DND-41 (cell line): Measurements from ENCODE around the gene ZNF620.
"Not testable (repeated sequence)": the region's sequence is repeated elsewhere in the genome, so short reads cannot be mapped to it uniquely, and the experiment has no call there.

Experiments used
- ATAC-seq: fragments of 200-7000 bp; cut with Tn5 transposase; 3 replicates; pipeline ENCODE4 v1.9.1; 2021; ENCODE audit warnings: low read depth; ENCODE audit not compliant: insufficient read depth
- DNase-seq: peaks from one replicate; pipeline ENCODE4 v3.0.0-alpha.2; 2020
- H2AFZ ChIP-seq: 2 replicates; pipeline ENCODE4 v1.6.0; 2012; ENCODE audit warnings: low read depth, low read length
- H3K27ac ChIP-seq: 2 replicates; pipeline ENCODE4 v1.5.1; 2012; ENCODE audit warnings: low read length, inconsistent platforms
- H3K27me3 ChIP-seq: fragments of 200-600 bp; sonication (generic); 2 replicates; pipeline ENCODE4 v1.6.0; 2012; ENCODE audit warnings: low read length, mild to moderate bottlenecking, inconsistent platforms; ENCODE audit not compliant: insufficient read depth, poor library complexity
- H3K36me3 ChIP-seq: 2 replicates; pipeline ENCODE4 v1.5.1; 2012; ENCODE audit warnings: low read length, inconsistent platforms; ENCODE audit not compliant: insufficient read depth
- H3K4me1 ChIP-seq: 2 replicates; pipeline ENCODE4 v1.5.1; 2012; ENCODE audit warnings: mild to moderate bottlenecking, low read length; ENCODE audit not compliant: insufficient read depth
- H3K4me2 ChIP-seq: 2 replicates; pipeline ENCODE4 v1.6.0; 2012; ENCODE audit warnings: mild to moderate bottlenecking, moderate library complexity, low read length, inconsistent platforms; ENCODE audit not compliant: insufficient read depth
- H3K4me3 ChIP-seq, 2 experiments: fragments of 200-600 bp in 1 of 2; shearing (Covaris generic) in 1 of 2; 2 replicates each; pipeline ENCODE4 v1.5.1; 2012 to 2016; ENCODE audit warnings: inconsistent platforms in 2 of 2, low read length in 2 of 2, mild to moderate bottlenecking in 2 of 2, low read depth in 1 of 2, moderate library complexity in 1 of 2
- H3K79me2 ChIP-seq: 2 replicates; pipeline ENCODE4 v1.6.0; 2012; ENCODE audit warnings: low read length, inconsistent platforms; ENCODE audit not compliant: insufficient read depth
- H3K9ac ChIP-seq: 2 replicates; pipeline ENCODE4 v1.6.0; 2012; ENCODE audit warnings: low read depth, mild to moderate bottlenecking, inconsistent platforms, low read length, moderate library complexity
- H3K9me3 ChIP-seq: 2 replicates; pipeline ENCODE4 v1.5.1; 2012; ENCODE audit warnings: low read length, moderate library complexity, mild to moderate bottlenecking, inconsistent platforms; ENCODE audit not compliant: insufficient read depth, severe bottlenecking
- H4K20me1 ChIP-seq: 2 replicates; pipeline ENCODE4 v1.6.0; 2012; ENCODE audit warnings: low read length; ENCODE audit not compliant: insufficient read depth
- CTCF ChIP-seq: IDR thresholded peaks from 2 replicates; pipeline ENCODE4 v1.5.1; 2012; ENCODE audit warnings: borderline replicate concordance, low read length, moderate library complexity, mild to moderate bottlenecking; ENCODE audit not compliant: poor library complexity, severe bottlenecking; ENCODE audit errors: extremely low read depth
- EZH2 ChIP-seq: IDR thresholded peaks from 3 replicates; pipeline ENCODE4 v1.6.1; 2012; ENCODE audit warnings: borderline replicate concordance, low read depth, mild to moderate bottlenecking, moderate library complexity, low read length, inconsistent platforms; ENCODE audit not compliant: severe bottlenecking

ZNF620 gene

GRCh38 chr3:40557575-40558161 lies 51.8 kb downstream of the ZNF620 start:
- Histone ChIP-seq H2AFZ (no peak overlapping the region), H3K36me3 (no peaks in the 10 kb centered on the region), H3K9me3 (no peaks in the 10 kb centered on the region), H3K4me3 (no peak overlapping the region), H4K20me1 (no peaks in the 10 kb centered on the region), H3K79me2 (no peaks in the 10 kb centered on the region), H3K27me3 (no peaks in the 10 kb centered on the region), H3K27ac (no peak overlapping the region), H3K4me2 (no peak overlapping the region), H3K9ac (no peak overlapping the region), H3K4me1 (no peaks in the 10 kb centered on the region)
- DNase-seq: no peak
- ATAC-seq: no peak
- TF ChIP-seq CTCF (no peak), EZH2 (no peak)

GRCh38 chr3:40562482-40562881 lies 56.6 kb downstream of the ZNF620 start:
- H3K27ac ChIP-seq, H4K20me1 ChIP-seq, H3K9ac ChIP-seq, H3K4me2 ChIP-seq, H3K4me3 ChIP-seq, H3K27me3 ChIP-seq, H3K9me3 ChIP-seq, H3K4me1 ChIP-seq, H3K79me2 ChIP-seq, H2AFZ ChIP-seq, H3K36me3 ChIP-seq, DNase-seq, ATAC-seq: not testable (repeated sequence)

- H2AFZ ChIP-seq, H3K27ac ChIP-seq, H3K4me1 ChIP-seq, H3K27me3 ChIP-seq, H3K79me2 ChIP-seq, H3K4me3 ChIP-seq, H4K20me1 ChIP-seq, DNase-seq, H3K9ac ChIP-seq, H3K4me2 ChIP-seq, H3K9me3 ChIP-seq, H3K36me3 ChIP-seq, ATAC-seq: not testable (repeated sequence)
Measured at GRCh38 chr3:40565629-40566028, 59.8 kb downstream of the ZNF620 start.

DNA sequence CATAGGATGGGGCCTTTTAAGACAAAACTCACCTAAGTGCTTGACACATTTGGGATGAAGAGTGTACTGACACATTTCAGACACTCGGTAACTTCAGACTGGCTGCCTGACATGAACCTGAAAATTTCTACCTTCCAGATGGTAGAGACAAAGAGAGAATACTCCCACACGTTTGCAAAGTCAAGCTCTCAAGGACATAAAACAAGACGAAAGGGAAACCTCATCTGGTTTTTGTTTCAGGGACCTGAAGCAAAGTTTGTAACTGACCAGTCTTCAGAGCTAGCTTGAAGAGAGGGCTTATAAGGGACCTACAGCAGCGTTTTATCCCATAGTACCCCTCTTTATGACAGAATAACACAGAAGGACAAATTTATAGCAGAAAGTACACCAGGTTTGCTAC lies 60.9 kb downstream of the ZNF620 start:
- Histone ChIP-seq H4K20me1 (no peaks in the 10 kb centered on the region), H3K9ac (no peak overlapping the region), H2AFZ (no peak overlapping the region), H3K36me3 (no peaks in the 10 kb centered on the region), H3K4me1 (no peaks in the 10 kb centered on the region), H3K27me3 (no peaks in the 10 kb centered on the region), H3K27ac (no peak overlapping the region), H3K4me3 (no peak overlapping the region), H3K4me2 (no peak overlapping the region), H3K79me2 (no peaks in the 10 kb centered on the region), H3K9me3 (no peaks in the 10 kb centered on the region)
- no peak for ATAC-seq
- DNase-seq: no peak
- no peak for TF ChIP-seq EZH2
- TF ChIP-seq CTCF: no peak
